Daoy (cell line): Measurements from ENCODE around the gene CSDE1. TPM values are rescaled to one million over a fixed set of nuclear protein-coding genes. Genes with fewer than 3 reads are reported as not detected.

Source experiments
- total RNA-seq: library from RNA; depleted of rRNA; stranded (reverse); fragments of >200 nt; shearing (Covaris generic); gene quantifications from 2 replicates; pipeline ENCODE4 v1.2.3, GENCODE V29; 2014; rRNA removed

The CSDE1 gene
- total RNA-seq, 1 experiment from 2014 or later, result 1,171 TPM

Other genes with a start within 250 kb of the CSDE1 start
- 33.3 and 36.2 TPM in 2 replicates for gene TRIM33, start 246.8 kb downstream of the CSDE1 start, total RNA-seq
- 123 and 148 TPM in 2 replicates for gene BCAS2, start 176.4 kb downstream of the CSDE1 start, total RNA-seq
- 2.0 and 3.2 TPM in 2 replicates for gene DENND2C, start 87.9 kb downstream of the CSDE1 start, total RNA-seq
- gene AMPD1, start 62.4 kb downstream of the CSDE1 start, total RNA-seq, result not detected in 2 replicates
- 164 and 172 TPM in 2 replicates for gene NRAS, start 41.2 kb downstream of the CSDE1 start, total RNA-seq
- gene SIKE1, start 22.7 kb upstream of the CSDE1 start, total RNA-seq, result 107 and 116 TPM in 2 replicates
- not detected in 2 replicates for gene SYCP1, start 96.9 kb upstream of the CSDE1 start, total RNA-seq